HepG2 (cell line): ENCODE data around the gene NRSN2.
A peak's percentile ranks its signal among the peaks of the same experiment; 100 is the strongest.

Experiments used
- ATAD3A ChIP-seq: sonication (generic); formaldehyde crosslinking; IDR thresholded peaks from 2 replicates; pipeline ENCODE4 v1.4.0; 2020; ENCODE audit warnings: missing genetic modification reagents
- GLI4 ChIP-seq: sonication (generic); formaldehyde crosslinking; IDR thresholded peaks from 2 replicates; pipeline ENCODE4 v1.5.1; 2020; ENCODE audit warnings: missing genetic modification reagents, mild to moderate bottlenecking, moderate library complexity, borderline replicate concordance
- MAFK ChIP-seq, 2 experiments: IDR thresholded peaks in 1 of 2; conservative IDR thresholded peaks in 1 of 2; 2 replicates each; pipeline ENCODE4 v1.6.1; 2011; ENCODE audit warnings: improper control_type of control experiment in 2 of 2, low read length in 2 of 2
- MXI1 ChIP-seq: IDR thresholded peaks from 3 replicates; pipeline ENCODE4 v1.6.1; 2012; ENCODE audit warnings: low read depth, low read length, inconsistent platforms, borderline replicate concordance
- NR3C1 ChIP-seq: sonication (generic); formaldehyde crosslinking; IDR thresholded peaks from 2 replicates; pipeline ENCODE4 v1.4.0; 2020; ENCODE audit warnings: missing genetic modification reagents
- POLR2A ChIP-seq, 2 experiments: IDR thresholded peaks; 2 replicates each; pipeline ENCODE4 v1.6.1; 2011; ENCODE audit warnings: low read depth in 2 of 2, low read length in 2 of 2, mild to moderate bottlenecking in 1 of 2, moderate library complexity in 1 of 2; ENCODE audit not compliant: insufficient read depth in 1 of 2
- PRMT3 ChIP-seq: sonication (generic); formaldehyde crosslinking; IDR thresholded peaks from 2 replicates; pipeline ENCODE4 v1.8.1; 2022; ENCODE audit warnings: low read depth, mild to moderate bottlenecking, moderate library complexity, missing genetic modification reagents, borderline replicate concordance
- RFX5 ChIP-seq: IDR thresholded peaks from 2 replicates; pipeline ENCODE4 v1.6.1; 2011; ENCODE audit warnings: low read depth, low read length, improper control_type of control experiment
- ZBTB49 ChIP-seq: sonication (generic); formaldehyde crosslinking; IDR thresholded peaks from 2 replicates; pipeline ENCODE4 v1.4.0; 2020; ENCODE audit warnings: missing genetic modification reagents, borderline replicate concordance
- ZNF282 ChIP-seq: fragments of 450-650 bp; IDR thresholded peaks from 2 replicates; pipeline ENCODE4 v1.6.1; 2018; ENCODE audit not compliant: partially characterized antibody
- ZNF33B ChIP-seq: sonication (generic); formaldehyde crosslinking; IDR thresholded peaks from 2 replicates; pipeline ENCODE4 v1.5.1; 2020; ENCODE audit warnings: mild to moderate bottlenecking, missing genetic modification reagents
- ZNF547 ChIP-seq: sonication (generic); formaldehyde crosslinking; IDR thresholded peaks from 2 replicates; pipeline ENCODE4 v1.5.1; 2020; ENCODE audit warnings: mild to moderate bottlenecking, missing genetic modification reagents
- TF ChIP-seq, protein P1 (sequence below): sonication (generic); formaldehyde crosslinking; IDR thresholded peaks from 2 replicates; pipeline ENCODE4 v1.5.0; 2020; ENCODE audit warnings: mild to moderate bottlenecking, missing genetic modification reagents, moderate library complexity
- TF ChIP-seq, protein P2 (sequence below): sonication (generic); formaldehyde crosslinking; IDR thresholded peaks from 2 replicates; pipeline ENCODE4 v1.5.1; 2020; ENCODE audit warnings: mild to moderate bottlenecking, missing genetic modification reagents, moderate library complexity

DNA sequence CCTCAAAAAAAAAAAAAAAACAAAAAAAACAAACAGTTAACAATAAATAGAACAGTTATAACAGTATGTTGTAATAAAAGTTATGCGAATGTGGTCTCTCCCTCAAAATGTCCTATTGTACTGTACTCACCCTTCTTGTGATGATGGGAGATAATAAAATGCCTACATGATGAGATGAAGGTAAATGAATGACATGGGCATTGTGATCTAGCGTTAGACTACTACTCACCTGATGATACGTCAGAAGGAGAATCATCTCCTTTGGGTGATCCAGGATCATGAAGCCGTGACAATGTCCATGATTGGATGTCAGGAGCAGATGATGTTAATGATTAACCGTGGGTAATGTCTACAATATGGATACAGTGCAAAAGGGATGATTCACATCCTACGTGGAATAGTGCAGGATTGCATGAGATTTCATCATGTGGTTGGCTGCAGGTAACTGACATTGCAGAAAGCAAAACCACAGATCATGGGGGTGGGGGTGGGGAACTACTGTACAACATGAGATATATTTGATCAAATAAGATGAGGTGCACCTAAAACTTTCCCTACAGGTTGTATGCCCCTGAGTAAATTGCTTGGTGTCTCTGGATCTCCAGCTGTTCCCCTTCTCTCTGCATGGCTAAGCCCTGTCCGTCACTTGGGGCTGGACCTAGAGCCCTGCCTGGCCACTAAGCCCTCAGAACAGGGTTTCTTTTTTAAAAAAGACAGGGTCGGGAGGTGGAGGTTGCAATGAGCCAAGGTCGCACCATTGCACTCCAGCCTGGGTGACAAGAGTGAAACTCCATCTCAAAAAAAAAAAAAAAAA is 55.0 kb downstream of the NRSN2 start:
- TF ChIP-seq MXI1 (peak; percentile 80; the same call in 1 of the 3 replicates), ZNF547 (CRISPR knock-in tag) (peak; percentile 39; the same call in 1 of the 2 replicates), NR3C1 (no peak), MAFK (conservative IDR thresholded peaks at IDR 0.05 in 1 of 2, IDR thresholded peaks at IDR 0.05 in 1 of 2; ENCODE audit: low read length in 2 of 2) (peak; percentile 80 to 84), RFX5 (peak; percentile 51; the same call in 1 of the 2 replicates), ZNF33B (CRISPR knock-in tag) (no peak; the same call in 1 of the 2 replicates), POLR2A (IDR thresholded peaks at IDR 0.05; ENCODE audit: insufficient read depth in 1 of 2, low read depth in 2 of 2, low read length in 2 of 2) (peak; percentile 78 to 85), ATAD3A (no peak), PRMT3 (CRISPR knock-in tag) (no peak), GLI4 (CRISPR knock-in tag) (no peak), ZBTB49 (CRISPR knock-in tag) (no peak), ZNF282 (no peak)
- TF ChIP-seq, protein P1, sequence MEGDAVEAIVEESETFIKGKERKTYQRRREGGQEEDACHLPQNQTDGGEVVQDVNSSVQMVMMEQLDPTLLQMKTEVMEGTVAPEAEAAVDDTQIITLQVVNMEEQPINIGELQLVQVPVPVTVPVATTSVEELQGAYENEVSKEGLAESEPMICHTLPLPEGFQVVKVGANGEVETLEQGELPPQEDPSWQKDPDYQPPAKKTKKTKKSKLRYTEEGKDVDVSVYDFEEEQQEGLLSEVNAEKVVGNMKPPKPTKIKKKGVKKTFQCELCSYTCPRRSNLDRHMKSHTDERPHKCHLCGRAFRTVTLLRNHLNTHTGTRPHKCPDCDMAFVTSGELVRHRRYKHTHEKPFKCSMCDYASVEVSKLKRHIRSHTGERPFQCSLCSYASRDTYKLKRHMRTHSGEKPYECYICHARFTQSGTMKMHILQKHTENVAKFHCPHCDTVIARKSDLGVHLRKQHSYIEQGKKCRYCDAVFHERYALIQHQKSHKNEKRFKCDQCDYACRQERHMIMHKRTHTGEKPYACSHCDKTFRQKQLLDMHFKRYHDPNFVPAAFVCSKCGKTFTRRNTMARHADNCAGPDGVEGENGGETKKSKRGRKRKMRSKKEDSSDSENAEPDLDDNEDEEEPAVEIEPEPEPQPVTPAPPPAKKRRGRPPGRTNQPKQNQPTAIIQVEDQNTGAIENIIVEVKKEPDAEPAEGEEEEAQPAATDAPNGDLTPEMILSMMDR (CRISPR knock-in tag), result no peak
- TF ChIP-seq, protein P2, sequence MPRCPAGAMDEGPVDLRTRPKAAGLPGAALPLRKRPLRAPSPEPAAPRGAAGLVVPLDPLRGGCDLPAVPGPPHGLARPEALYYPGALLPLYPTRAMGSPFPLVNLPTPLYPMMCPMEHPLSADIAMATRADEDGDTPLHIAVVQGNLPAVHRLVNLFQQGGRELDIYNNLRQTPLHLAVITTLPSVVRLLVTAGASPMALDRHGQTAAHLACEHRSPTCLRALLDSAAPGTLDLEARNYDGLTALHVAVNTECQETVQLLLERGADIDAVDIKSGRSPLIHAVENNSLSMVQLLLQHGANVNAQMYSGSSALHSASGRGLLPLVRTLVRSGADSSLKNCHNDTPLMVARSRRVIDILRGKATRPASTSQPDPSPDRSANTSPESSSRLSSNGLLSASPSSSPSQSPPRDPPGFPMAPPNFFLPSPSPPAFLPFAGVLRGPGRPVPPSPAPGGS (CRISPR knock-in tag), result 0 out of 2 replicates have a peak, but pooled peaks have one; percentile 15
